H1 (cell line): ENCODE data around the gene FHL1. TPM values are rescaled to one million over a fixed set of nuclear protein-coding genes. Genes with fewer than 3 reads are reported as not detected.

Experiments used
- BACH1 ChIP-seq: IDR thresholded peaks from 2 replicates; pipeline ENCODE4 v1.6.1; 2012; ENCODE audit warnings: low read length, improper control_type of control experiment
- CBX5 ChIP-seq: fragments of 300-800, 300-1000 bp; sonication (generic); IDR thresholded peaks from 2 replicates; pipeline ENCODE4 v1.7.1; 2016; ENCODE audit warnings: antibody characterized with exemption, low read length, low read depth
- CHD1 ChIP-seq: IDR thresholded peaks from 2 replicates; pipeline ENCODE4 v1.6.1; 2012; ENCODE audit warnings: low read depth, low read length, improper control_type of control experiment
- FOSL1 ChIP-seq: IDR thresholded peaks from 2 replicates; pipeline ENCODE4 v1.6.1; 2011; ENCODE audit warnings: mild to moderate bottlenecking, low read depth, low read length, moderate library complexity; ENCODE audit not compliant: insufficient read depth
- SIRT6 ChIP-seq: IDR thresholded peaks from one replicate; pipeline ENCODE4 v1.7.1; 2012; ENCODE audit warnings: low read length, inconsistent platforms
- polyA plus RNA-seq, 7 experiments: library from polyadenylated mRNA; depleted of rRNA in 3 of 7; stranded (reverse) in 5 of 7; unstranded in 2 of 7; fragments of >200 nt in 5 of 7; fragments of 200-250 nt in 2 of 7; gene quantifications; 1 replicate in 5 of 7; 2 replicates in 1 of 7; 4 replicates in 1 of 7; pipeline versions ENCODE4 v1.2.1 to v1.2.3, GENCODE V29; 2011 to 2013; ENCODE audit warnings: missing spikeins in 2 of 7, mixed read lengths in 2 of 7
- total RNA-seq: library from RNA; stranded (reverse); fragmentation: NEBNext Ultra II Directional; extraction: Animal tissue kit (Norgen Biotek cat#: 25700); gene quantifications from 2 replicates; pipeline ENCODE4 v1.2.1, GENCODE V29; 2021
- TF ChIP-seq, protein P1 (sequence below): fragments of 300-600 bp; sonication (generic); IDR thresholded peaks from 2 replicates; pipeline ENCODE4 v1.7.1; 2012; ENCODE audit warnings: low read length, moderate library complexity, mild to moderate bottlenecking, inconsistent platforms; ENCODE audit not compliant: insufficient replicate concordance

FHL1 gene
- total and polyA plus RNA-seq, 2 of the 8 experiments (the other 6 are each of a cell fraction or from before 2014, with no cell fraction given) = 45.0 to 56.5 TPM

DNA sequence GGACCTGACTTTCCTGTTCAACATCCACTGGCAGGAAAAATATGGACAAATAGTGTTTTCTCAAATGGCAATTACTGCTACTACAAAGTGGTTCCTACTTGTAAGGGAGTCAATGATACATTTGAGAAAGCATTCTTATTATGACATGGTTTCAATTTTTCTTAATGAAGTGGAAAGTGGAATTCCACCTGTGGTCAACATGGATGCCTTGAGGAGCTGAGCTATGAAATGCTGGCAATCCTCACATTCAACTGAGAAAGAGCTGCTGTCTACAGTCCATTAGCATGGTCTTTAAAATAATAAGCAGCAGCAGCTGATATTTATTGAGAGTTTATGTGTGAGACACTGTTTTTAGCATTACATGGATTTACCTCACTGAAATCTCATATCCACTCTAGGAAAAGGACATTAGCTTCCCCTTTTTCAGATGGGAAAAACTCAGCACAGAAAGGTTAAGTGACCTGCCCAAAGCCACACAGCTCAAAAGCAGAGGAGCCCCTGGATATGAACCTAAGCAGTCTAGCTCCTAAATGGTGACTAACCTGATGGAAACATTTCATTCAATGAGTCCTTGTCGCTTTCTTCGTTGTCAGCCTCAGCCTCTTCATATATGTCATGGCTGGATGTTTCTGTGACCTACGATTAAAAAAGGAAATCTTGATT lies 74.6 kb downstream of the FHL1 start (continued):
- TF ChIP-seq, protein P1, sequence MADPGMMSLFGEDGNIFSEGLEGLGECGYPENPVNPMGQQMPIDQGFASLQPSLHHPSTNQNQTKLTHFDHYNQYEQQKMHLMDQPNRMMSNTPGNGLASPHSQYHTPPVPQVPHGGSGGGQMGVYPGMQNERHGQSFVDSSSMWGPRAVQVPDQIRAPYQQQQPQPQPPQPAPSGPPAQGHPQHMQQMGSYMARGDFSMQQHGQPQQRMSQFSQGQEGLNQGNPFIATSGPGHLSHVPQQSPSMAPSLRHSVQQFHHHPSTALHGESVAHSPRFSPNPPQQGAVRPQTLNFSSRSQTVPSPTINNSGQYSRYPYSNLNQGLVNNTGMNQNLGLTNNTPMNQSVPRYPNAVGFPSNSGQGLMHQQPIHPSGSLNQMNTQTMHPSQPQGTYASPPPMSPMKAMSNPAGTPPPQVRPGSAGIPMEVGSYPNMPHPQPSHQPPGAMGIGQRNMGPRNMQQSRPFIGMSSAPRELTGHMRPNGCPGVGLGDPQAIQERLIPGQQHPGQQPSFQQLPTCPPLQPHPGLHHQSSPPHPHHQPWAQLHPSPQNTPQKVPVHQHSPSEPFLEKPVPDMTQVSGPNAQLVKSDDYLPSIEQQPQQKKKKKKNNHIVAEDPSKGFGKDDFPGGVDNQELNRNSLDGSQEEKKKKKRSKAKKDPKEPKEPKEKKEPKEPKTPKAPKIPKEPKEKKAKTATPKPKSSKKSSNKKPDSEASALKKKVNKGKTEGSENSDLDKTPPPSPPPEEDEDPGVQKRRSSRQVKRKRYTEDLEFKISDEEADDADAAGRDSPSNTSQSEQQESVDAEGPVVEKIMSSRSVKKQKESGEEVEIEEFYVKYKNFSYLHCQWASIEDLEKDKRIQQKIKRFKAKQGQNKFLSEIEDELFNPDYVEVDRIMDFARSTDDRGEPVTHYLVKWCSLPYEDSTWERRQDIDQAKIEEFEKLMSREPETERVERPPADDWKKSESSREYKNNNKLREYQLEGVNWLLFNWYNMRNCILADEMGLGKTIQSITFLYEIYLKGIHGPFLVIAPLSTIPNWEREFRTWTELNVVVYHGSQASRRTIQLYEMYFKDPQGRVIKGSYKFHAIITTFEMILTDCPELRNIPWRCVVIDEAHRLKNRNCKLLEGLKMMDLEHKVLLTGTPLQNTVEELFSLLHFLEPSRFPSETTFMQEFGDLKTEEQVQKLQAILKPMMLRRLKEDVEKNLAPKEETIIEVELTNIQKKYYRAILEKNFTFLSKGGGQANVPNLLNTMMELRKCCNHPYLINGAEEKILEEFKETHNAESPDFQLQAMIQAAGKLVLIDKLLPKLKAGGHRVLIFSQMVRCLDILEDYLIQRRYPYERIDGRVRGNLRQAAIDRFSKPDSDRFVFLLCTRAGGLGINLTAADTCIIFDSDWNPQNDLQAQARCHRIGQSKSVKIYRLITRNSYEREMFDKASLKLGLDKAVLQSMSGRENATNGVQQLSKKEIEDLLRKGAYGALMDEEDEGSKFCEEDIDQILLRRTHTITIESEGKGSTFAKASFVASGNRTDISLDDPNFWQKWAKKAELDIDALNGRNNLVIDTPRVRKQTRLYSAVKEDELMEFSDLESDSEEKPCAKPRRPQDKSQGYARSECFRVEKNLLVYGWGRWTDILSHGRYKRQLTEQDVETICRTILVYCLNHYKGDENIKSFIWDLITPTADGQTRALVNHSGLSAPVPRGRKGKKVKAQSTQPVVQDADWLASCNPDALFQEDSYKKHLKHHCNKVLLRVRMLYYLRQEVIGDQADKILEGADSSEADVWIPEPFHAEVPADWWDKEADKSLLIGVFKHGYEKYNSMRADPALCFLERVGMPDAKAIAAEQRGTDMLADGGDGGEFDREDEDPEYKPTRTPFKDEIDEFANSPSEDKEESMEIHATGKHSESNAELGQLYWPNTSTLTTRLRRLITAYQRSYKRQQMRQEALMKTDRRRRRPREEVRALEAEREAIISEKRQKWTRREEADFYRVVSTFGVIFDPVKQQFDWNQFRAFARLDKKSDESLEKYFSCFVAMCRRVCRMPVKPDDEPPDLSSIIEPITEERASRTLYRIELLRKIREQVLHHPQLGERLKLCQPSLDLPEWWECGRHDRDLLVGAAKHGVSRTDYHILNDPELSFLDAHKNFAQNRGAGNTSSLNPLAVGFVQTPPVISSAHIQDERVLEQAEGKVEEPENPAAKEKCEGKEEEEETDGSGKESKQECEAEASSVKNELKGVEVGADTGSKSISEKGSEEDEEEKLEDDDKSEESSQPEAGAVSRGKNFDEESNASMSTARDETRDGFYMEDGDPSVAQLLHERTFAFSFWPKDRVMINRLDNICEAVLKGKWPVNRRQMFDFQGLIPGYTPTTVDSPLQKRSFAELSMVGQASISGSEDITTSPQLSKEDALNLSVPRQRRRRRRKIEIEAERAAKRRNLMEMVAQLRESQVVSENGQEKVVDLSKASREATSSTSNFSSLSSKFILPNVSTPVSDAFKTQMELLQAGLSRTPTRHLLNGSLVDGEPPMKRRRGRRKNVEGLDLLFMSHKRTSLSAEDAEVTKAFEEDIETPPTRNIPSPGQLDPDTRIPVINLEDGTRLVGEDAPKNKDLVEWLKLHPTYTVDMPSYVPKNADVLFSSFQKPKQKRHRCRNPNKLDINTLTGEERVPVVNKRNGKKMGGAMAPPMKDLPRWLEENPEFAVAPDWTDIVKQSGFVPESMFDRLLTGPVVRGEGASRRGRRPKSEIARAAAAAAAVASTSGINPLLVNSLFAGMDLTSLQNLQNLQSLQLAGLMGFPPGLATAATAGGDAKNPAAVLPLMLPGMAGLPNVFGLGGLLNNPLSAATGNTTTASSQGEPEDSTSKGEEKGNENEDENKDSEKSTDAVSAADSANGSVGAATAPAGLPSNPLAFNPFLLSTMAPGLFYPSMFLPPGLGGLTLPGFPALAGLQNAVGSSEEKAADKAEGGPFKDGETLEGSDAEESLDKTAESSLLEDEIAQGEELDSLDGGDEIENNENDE = no peak
- TF ChIP-seq FOSL1 (no peak), BACH1 (no peak), CBX5 (no peak), SIRT6 (no peak), CHD1 (no peak)
